ENCODE results near the gene SLC22A23. TPM values are rescaled to one million over a fixed set of nuclear protein-coding genes. Genes with fewer than 3 reads are reported as not detected.

The SLC22A23 gene
- total and polyA plus RNA-seq, 8 donors, result 5.9 to 241 (median 18.9) TPM

GRCh38 chr6:3227363-3228045, 229.3 kb downstream of the SLC22A23 start, which contains the start of gene TUBB2B:
Gene TUBB2B, minus strand, starts transcription at chr6:3227653. Its CDS starts 110 bp downstream, at chr6:3227543.
- Histone ChIP-seq H3K36me3 (no peaks in the 10 kb centered on the region), H3K4me3 (peak within 1 kb of the TSS; percentile 37 to 59 (median 38)), H3K27me3 (peaks cover 22 to 67% (median 65%) of the 10 kb centered on the region in 3 donors), H3K4me1 (peaks cover 40 to 62% (median 57%) of the 10 kb centered on the region in 4 donors), H3K9me3 (no peaks in the 10 kb centered on the region), H3K27ac (peak within 1 kb of the TSS in 4 of 5 donors; percentile 13 to 47 (median 26))
- peak in 1 of 2 donors; percentile 94 for DNase-seq
- intact Hi-C loops (cut with DNase I; ENCODE audit: low total_unique reads), result no loop called here
- WGBS, 5 donors, result 0 to 2% (median 1%) methylated on average over 45 to 66 of the region's 66 CpGs
- TF ChIP-seq CTCF (IDR thresholded peaks at IDR 0.05), result no peak
- TF ChIP-seq POLR2AphosphoS5 (IDR thresholded peaks at IDR 0.05), result no peak
- TF ChIP-seq POLR2A (IDR thresholded peaks at IDR 0.05), result no peak
- TF ChIP-seq EP300 (IDR thresholded peaks at IDR 0.05), result no peak

- intact Hi-C loops (cut with DNase I; ENCODE audit: low total_unique reads), result no loop called here
- TF ChIP-seq CTCF (IDR thresholded peaks at IDR 0.05) (no peak), EP300 (IDR thresholded peaks at IDR 0.05) (no peak), POLR2A (IDR thresholded peaks at IDR 0.05) (no peak), POLR2AphosphoS5 (IDR thresholded peaks at IDR 0.05) (no peak)
- H3K9me3 ChIP-seq, result no peaks in the 10 kb centered on the region
- DNase-seq, result peak in 1 of 2 donors; percentile 82
- H3K27ac ChIP-seq, result peak overlapping the region in 2 of 5 donors; percentile 36 to 47
- H3K4me3 ChIP-seq, result peak overlapping the region; percentile 37 to 59 (median 38)
- H3K4me1 ChIP-seq, result peaks cover 34 to 55% (median 51%) of the 10 kb centered on the region in 4 donors
- peaks cover 22 to 59% (median 58%) of the 10 kb centered on the region in 3 donors for H3K27me3 ChIP-seq
- WGBS, 5 donors, result 2 to 5% (median 4%) methylated on average over 41 to 54 of the region's 54 CpGs
- H3K36me3 ChIP-seq, result no peaks in the 10 kb centered on the region
Observed at GRCh38 chr6:3226481-3227362, 230.1 kb downstream of the SLC22A23 start.

- WGBS, 5 donors, result 89 to 93% (median 91%) methylated on average over 10 of the region's 10 CpGs
- intact Hi-C loops (cut with DNase I; ENCODE audit: low total_unique reads), result no loop called here
- Histone ChIP-seq H3K27ac (no peak overlapping the region), H3K27me3 (peaks cover 22 to 53% (median 51%) of the 10 kb centered on the region in 3 donors), H3K4me1 (peaks cover 34 to 49% (median 44%) of the 10 kb centered on the region in 4 donors), H3K4me3 (no peak overlapping the region), H3K9me3 (no peaks in the 10 kb centered on the region), H3K36me3 (no peaks in the 10 kb centered on the region)
- no peak for DNase-seq
- TF ChIP-seq EP300 (IDR thresholded peaks at IDR 0.05), result no peak
- TF ChIP-seq CTCF (IDR thresholded peaks at IDR 0.05), result no peak
- no peak for TF ChIP-seq POLR2A (IDR thresholded peaks at IDR 0.05)
- TF ChIP-seq POLR2AphosphoS5 (IDR thresholded peaks at IDR 0.05), result no peak
Observed at GRCh38 chr6:3226042-3226441, 230.8 kb downstream of the SLC22A23 start.

GRCh38 chr6:3222506-3223038, 234.3 kb downstream of the SLC22A23 start:
- TF ChIP-seq POLR2A (IDR thresholded peaks at IDR 0.05), result no peak
- intact Hi-C loops (cut with DNase I; ENCODE audit: low total_unique reads), result no loop called here
- 57 to 85% (median 69%) methylated on average over 3 to 4 of the region's 4 CpGs for WGBS, 5 donors
- H3K27me3 ChIP-seq, result peaks cover 6 to 24% (median 21%) of the 10 kb centered on the region in 3 donors
- no peaks in the 10 kb centered on the region for H3K9me3 ChIP-seq
- no peaks in the 10 kb centered on the region for H3K36me3 ChIP-seq
- no peak overlapping the region for H3K27ac ChIP-seq
- H3K4me1 ChIP-seq, result peaks cover 12 to 14% (median 12%) of the 10 kb centered on the region in 4 donors
- no peak overlapping the region for H3K4me3 ChIP-seq
- DNase-seq, result no peak

Data from stomach (tissue), 9 donors.